Endothelial cell of umbilical vein (primary cell): ENCODE data around the gene NINJ2. TPM values are rescaled to one million over a fixed set of nuclear protein-coding genes. Genes with fewer than 3 reads are reported as not detected.

Experiments
- BruUV-seq: library from RNA; stranded (reverse); fragments of 400-500 nt; replicated peaks from 2 replicates; lab custom pipeline; 2021; lab: Mats Ljungman, UMichigan
- CTCF ChIA-PET: fragments of 300-600, 350-600 bp; sonication (Branson Sonifier 250); formaldehyde crosslinking; loops from one replicate; lab custom pipeline; 2021; ENCODE audit warnings: antibody characterized with exemption, inconsistent platforms; lab: Charles Lee
- POLR2A ChIA-PET: fragments of 300-600, 350-600 bp; sonication (Branson Sonifier 250); formaldehyde crosslinking; loops from one replicate; lab custom pipeline; 2021; ENCODE audit warnings: antibody characterized with exemption, inconsistent platforms; lab: Charles Lee
- DNase-seq: peaks from one replicate; pipeline ENCODE4 v3.0.0-alpha.2; 2011; ENCODE audit warnings: low read depth, low spot score
- FAIRE-seq: peaks from 2 replicates; lab custom pipeline; 2011; peaks lifted over from hg19 to GRCh38; lab: Jason Lieb, UNC
- H2AFZ ChIP-seq: 2 replicates; pipeline ENCODE4 v1.6.0; 2012; ENCODE audit warnings: low read depth, low read length, control low read depth, inconsistent platforms
- H3K27ac ChIP-seq: 2 replicates; pipeline ENCODE4 v1.5.1; 2011; ENCODE audit warnings: low read depth, mild to moderate bottlenecking, control low read depth, low read length, moderate library complexity; ENCODE audit not compliant: insufficient read depth
- H3K27me3 ChIP-seq, 2 experiments: 2 replicates each; pipeline versions ENCODE4 v1.6.0 to v1.6.1; 2011; ENCODE audit warnings: low read length in 2 of 2, mixed read lengths in 1 of 2; ENCODE audit not compliant: control insufficient read depth in 2 of 2, insufficient read depth in 2 of 2
- H3K36me3 ChIP-seq, 2 experiments: 2 replicates in 1 of 2; 3 replicates in 1 of 2; pipeline ENCODE4 v1.5.1; 2011; ENCODE audit warnings: low read length in 2 of 2, mild to moderate bottlenecking in 1 of 2, moderate library complexity in 1 of 2; ENCODE audit not compliant: control insufficient read depth in 2 of 2, insufficient read depth in 2 of 2; ENCODE audit errors: extremely low read depth in 1 of 2
- H3K4me1 ChIP-seq: 3 replicates; pipeline ENCODE4 v1.5.1; 2011; ENCODE audit warnings: mild to moderate bottlenecking, low read length; ENCODE audit not compliant: control insufficient read depth, insufficient read depth; ENCODE audit errors: extremely low read depth
- H3K4me2 ChIP-seq: 2 replicates; pipeline ENCODE4 v1.6.1; 2011; ENCODE audit warnings: low read length, control low read depth, mixed read lengths; ENCODE audit not compliant: insufficient read depth
- H3K4me3 ChIP-seq, 3 experiments: fragments of 200-600 bp in 1 of 3; sonication (generic), shearing (Covaris generic) in 1 of 3; replicated peaks in 1 of 3; 2 replicates each; pipeline ENCODE4 v1.5.1; 2011 to 2016; ENCODE audit warnings: control low read depth in 3 of 3, low read length in 3 of 3, mild to moderate bottlenecking in 2 of 3, inconsistent platforms in 1 of 3, low read depth in 1 of 3, moderate library complexity in 1 of 3; ENCODE audit not compliant: insufficient read depth in 1 of 3
- H3K79me2 ChIP-seq: 2 replicates; pipeline ENCODE4 v1.6.0; 2012; ENCODE audit warnings: low read length, inconsistent platforms; ENCODE audit not compliant: control insufficient read depth, insufficient read depth
- H3K9ac ChIP-seq: replicated peaks from 2 replicates; pipeline ENCODE3; 2011; ENCODE audit warnings: low read length, control low read depth; ENCODE audit not compliant: insufficient read depth; ENCODE audit errors: extremely low read depth
- H3K9me1 ChIP-seq: replicated peaks from 3 replicates; pipeline ENCODE4 v1.6.0; 2011; ENCODE audit warnings: mild to moderate bottlenecking, low read length; ENCODE audit not compliant: control insufficient read depth, insufficient read depth; ENCODE audit errors: extremely low read depth
- H3K9me3 ChIP-seq: replicated peaks from 2 replicates; pipeline ENCODE4 v1.5.1; 2012; ENCODE audit warnings: low read length, inconsistent platforms; ENCODE audit not compliant: control insufficient read depth, insufficient read depth
- H4K20me1 ChIP-seq: replicated peaks from 2 replicates; pipeline ENCODE3; 2011; ENCODE audit warnings: mild to moderate bottlenecking, low read length; ENCODE audit not compliant: control insufficient read depth, insufficient read depth; ENCODE audit errors: extremely low read depth
- EZH2 ChIP-seq: IDR thresholded peaks from 2 replicates; pipeline ENCODE4 v1.6.1; 2012; ENCODE audit warnings: borderline replicate concordance, low read depth, mild to moderate bottlenecking, moderate library complexity, low read length, inconsistent platforms; ENCODE audit not compliant: severe bottlenecking
- FOS ChIP-seq: IDR thresholded peaks from 2 replicates; pipeline ENCODE4 v1.6.1; 2011; ENCODE audit warnings: mild to moderate bottlenecking, low read length, moderate library complexity, borderline replicate concordance; ENCODE audit not compliant: insufficient read depth
- GATA2 ChIP-seq: IDR thresholded peaks from 2 replicates; pipeline ENCODE4 v1.7.0; 2011; ENCODE audit warnings: low read depth, mild to moderate bottlenecking, moderate library complexity, mixed read lengths, low read length; ENCODE audit not compliant: insufficient read length, insufficient read depth
- JUN ChIP-seq: IDR thresholded peaks from 2 replicates; pipeline ENCODE4 v1.6.1; 2011; ENCODE audit warnings: borderline replicate concordance, low read depth; ENCODE audit not compliant: insufficient read length, insufficient read depth
- MYC ChIP-seq: IDR thresholded peaks from one replicate; pipeline ENCODE4 v1.6.1; 2011; ENCODE audit warnings: mild to moderate bottlenecking, low read depth, low read length
- POLR2A ChIP-seq: IDR thresholded peaks from 2 replicates; pipeline ENCODE4 v1.6.1; 2012; ENCODE audit warnings: low read depth, mild to moderate bottlenecking, control low read depth, low read length
- POLR2AphosphoS5 ChIP-seq: IDR thresholded peaks from 2 replicates; pipeline ENCODE4 v1.6.1; 2012; ENCODE audit warnings: low read depth, mild to moderate bottlenecking, control low read depth, low read length, moderate library complexity; ENCODE audit not compliant: insufficient read depth
- dilution Hi-C: fragments of 300-500 bp; cut with MboI; formaldehyde crosslinking; loops from one replicate; pipeline ENCODE4 v1.15.0; 2019; ENCODE audit warnings: low sequenced_read_pairs; ENCODE audit not compliant: extremely low pct_ligation_motif_present
- intact Hi-C: fragments of 100-400 bp; cut with micrococcal nuclease; formaldehyde crosslinking; loops from one replicate; pipeline ENCODE4 v1.10.0; 2022
- polyA plus RNA-seq, 4 experiments: library from polyadenylated mRNA; depleted of rRNA in 3 of 4; stranded (reverse) in 3 of 4; unstranded in 1 of 4; fragments of >200 nt; gene quantifications; 2 replicates each; pipeline versions ENCODE4 v1.2.1 to v1.2.3, GENCODE V29; 2011 to 2012; ENCODE audit warnings: missing spikeins in 1 of 4
- total RNA-seq: library from RNA; stranded (reverse); gene quantifications from 2 replicates; pipeline ENCODE4 v1.2.3, GENCODE V29; 2021
- TF ChIP-seq, protein P1 (sequence below), 2 donors: IDR thresholded peaks; 1 replicate in 1 of 2; 2 replicates in 1 of 2; pipeline ENCODE4 v1.5.1; 2011; ENCODE audit warnings: low read length in 2 of 2, mild to moderate bottlenecking in 2 of 2, moderate library complexity in 2 of 2, control low read depth in 1 of 2, inconsistent platforms in 1 of 2, low read depth in 1 of 2; ENCODE audit not compliant: insufficient read depth in 1 of 2; ENCODE audit errors: extremely low read depth in 1 of 2
- TF ChIP-seq, protein P2 (sequence below): IDR thresholded peaks from 2 replicates; pipeline ENCODE4 v1.6.1; 2011; ENCODE audit not compliant: insufficient read depth, insufficient read length

NINJ2 gene
- total and polyA plus RNA-seq, 2 donors (not counting 3 experiments of a cell fraction or from before 2014, with no cell fraction given): 0.75 to 4.4 TPM

DNA sequence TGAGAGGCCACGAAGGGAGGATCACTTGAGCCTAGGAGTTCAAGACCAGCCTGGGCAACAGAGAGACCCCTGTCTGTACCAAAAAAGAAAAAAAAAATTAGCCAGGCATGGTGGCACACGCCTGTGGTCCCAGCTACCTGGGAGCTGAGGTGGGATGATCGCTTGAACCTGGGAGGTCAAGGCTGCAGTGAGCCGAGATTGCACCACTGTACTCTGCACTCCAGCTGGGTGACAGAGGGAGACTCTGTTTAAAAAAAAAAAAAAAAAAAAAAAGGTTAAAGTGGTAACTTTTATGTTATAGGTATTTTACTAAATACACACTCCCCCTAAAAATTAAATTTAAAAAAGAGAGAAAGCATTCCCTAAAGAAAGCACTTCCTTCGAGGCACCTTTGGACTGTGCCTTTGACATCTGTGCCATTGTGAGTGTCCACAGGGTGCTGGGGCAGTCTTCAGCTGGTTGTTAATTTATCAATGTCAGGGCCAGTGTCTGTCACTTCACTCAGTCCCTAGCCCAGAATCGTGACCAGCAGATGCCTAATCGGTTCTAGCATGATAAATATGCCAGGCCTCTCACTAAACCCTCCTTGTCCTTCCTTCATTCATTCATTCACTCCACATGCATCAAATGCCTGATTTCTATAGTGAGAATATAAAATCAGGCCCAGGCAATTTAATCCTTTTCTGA is 140.4 kb downstream of the NINJ2 start:
- CTCF ChIA-PET: interaction anchor here (1.6 kb wide), 1 partner anchor 13 kb away, joined by 5 read pairs; no protein-coding TSS in a partner anchor
- TF ChIP-seq MYC: no peak
- TF ChIP-seq, protein P1, sequence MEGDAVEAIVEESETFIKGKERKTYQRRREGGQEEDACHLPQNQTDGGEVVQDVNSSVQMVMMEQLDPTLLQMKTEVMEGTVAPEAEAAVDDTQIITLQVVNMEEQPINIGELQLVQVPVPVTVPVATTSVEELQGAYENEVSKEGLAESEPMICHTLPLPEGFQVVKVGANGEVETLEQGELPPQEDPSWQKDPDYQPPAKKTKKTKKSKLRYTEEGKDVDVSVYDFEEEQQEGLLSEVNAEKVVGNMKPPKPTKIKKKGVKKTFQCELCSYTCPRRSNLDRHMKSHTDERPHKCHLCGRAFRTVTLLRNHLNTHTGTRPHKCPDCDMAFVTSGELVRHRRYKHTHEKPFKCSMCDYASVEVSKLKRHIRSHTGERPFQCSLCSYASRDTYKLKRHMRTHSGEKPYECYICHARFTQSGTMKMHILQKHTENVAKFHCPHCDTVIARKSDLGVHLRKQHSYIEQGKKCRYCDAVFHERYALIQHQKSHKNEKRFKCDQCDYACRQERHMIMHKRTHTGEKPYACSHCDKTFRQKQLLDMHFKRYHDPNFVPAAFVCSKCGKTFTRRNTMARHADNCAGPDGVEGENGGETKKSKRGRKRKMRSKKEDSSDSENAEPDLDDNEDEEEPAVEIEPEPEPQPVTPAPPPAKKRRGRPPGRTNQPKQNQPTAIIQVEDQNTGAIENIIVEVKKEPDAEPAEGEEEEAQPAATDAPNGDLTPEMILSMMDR (IDR thresholded peaks at IDR 0.05; ENCODE audit: extremely low read depth in 1 of 2, insufficient read depth in 1 of 2, low read depth in 1 of 2, low read length in 2 of 2): no peak
- TF ChIP-seq POLR2A: no peak
- no peak for TF ChIP-seq JUN
- TF ChIP-seq GATA2: no peak
- TF ChIP-seq POLR2AphosphoS5: no peak
- TF ChIP-seq, protein P2, sequence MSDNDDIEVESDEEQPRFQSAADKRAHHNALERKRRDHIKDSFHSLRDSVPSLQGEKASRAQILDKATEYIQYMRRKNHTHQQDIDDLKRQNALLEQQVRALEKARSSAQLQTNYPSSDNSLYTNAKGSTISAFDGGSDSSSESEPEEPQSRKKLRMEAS: no peak
- TF ChIP-seq EZH2: no peak
- TF ChIP-seq FOS: no peak
- H3K4me1 ChIP-seq: peaks cover 4% of the 10 kb centered on the region

More for the DNA sequence above, 140.4 kb downstream of the NINJ2 start:
- no peaks in the 10 kb centered on the region for H4K20me1 ChIP-seq
- H3K27me3 ChIP-seq: peaks cover 13 to 26% of the 10 kb centered on the region in 2 experiments
- no peaks in the 10 kb centered on the region for H3K9me1 ChIP-seq
- no peak overlapping the region for H3K9ac ChIP-seq
- no peak overlapping the region for H3K4me2 ChIP-seq
- no peak for FAIRE-seq
- no peak for DNase-seq
- POLR2A ChIA-PET: no interaction called here
- intact Hi-C loops: no loop called here
- no peak overlapping the region for H3K4me3 ChIP-seq
- no TSS peak for BruUV-seq
- no peak overlapping the region for H3K27ac ChIP-seq
- H2AFZ ChIP-seq: no peak overlapping the region
- H3K79me2 ChIP-seq: no peaks in the 10 kb centered on the region
- dilution Hi-C loops: no loop called here
- H3K9me3 ChIP-seq: no peaks in the 10 kb centered on the region
- no peaks in the 10 kb centered on the region for H3K36me3 ChIP-seq
